ENCODE measurements around the gene CSK.

DNA sequence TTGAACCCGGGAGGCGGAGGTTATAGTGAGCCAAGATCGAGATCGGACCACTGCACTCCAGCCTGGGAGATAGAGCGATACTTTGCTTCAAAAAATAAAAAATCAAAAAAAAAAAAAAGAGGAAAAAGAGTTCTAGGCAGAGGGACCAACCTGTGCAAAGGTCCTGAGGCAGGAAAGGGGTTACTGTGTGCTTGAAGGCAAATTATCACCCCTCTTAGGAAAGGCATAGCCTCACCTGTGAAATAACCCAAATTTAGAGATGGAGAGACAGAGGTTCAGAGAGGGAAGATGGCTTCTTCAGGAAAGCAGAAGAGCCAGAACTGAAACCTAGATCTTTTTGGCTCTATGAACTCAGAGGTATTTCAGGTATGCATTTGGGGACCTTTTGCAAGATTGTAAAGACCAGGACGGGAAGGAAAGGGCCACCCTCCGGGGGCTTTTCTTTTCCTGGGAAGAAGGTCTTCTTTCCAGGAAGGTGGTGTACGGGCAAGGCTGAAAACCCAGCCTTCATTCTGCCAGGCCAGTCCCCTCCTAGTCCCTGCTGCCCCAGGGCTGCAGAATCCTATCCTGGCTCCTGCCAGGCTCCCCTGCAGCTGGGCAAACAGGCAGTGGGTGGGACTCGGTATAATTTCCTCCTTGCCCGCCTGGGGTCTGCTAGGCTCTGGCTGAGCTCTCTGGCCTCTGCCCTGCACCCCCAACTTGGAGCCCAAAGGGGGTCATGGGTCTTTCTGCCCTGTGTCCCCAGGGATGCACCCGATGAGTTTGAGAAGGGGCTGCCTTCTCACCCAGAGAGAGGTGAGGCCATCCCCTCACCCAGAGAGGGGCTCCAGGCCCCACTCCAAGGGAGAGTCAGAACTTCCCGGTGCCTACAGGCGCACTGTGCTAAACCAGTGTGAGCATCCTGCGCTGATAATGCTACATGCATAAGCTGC, 14.4 kb upstream of the CSK start:
- no peak for TF ChIP-seq EZH2 (IDR thresholded peaks at IDR 0.05; ENCODE audit: borderline replicate concordance, low read length)
- TF ChIP-seq, protein P1, sequence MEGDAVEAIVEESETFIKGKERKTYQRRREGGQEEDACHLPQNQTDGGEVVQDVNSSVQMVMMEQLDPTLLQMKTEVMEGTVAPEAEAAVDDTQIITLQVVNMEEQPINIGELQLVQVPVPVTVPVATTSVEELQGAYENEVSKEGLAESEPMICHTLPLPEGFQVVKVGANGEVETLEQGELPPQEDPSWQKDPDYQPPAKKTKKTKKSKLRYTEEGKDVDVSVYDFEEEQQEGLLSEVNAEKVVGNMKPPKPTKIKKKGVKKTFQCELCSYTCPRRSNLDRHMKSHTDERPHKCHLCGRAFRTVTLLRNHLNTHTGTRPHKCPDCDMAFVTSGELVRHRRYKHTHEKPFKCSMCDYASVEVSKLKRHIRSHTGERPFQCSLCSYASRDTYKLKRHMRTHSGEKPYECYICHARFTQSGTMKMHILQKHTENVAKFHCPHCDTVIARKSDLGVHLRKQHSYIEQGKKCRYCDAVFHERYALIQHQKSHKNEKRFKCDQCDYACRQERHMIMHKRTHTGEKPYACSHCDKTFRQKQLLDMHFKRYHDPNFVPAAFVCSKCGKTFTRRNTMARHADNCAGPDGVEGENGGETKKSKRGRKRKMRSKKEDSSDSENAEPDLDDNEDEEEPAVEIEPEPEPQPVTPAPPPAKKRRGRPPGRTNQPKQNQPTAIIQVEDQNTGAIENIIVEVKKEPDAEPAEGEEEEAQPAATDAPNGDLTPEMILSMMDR (conservative IDR thresholded peaks at IDR 0.05 in 1 of 2, IDR thresholded peaks at IDR 0.05 in 1 of 2; ENCODE audit: extremely low read depth in 1 of 2, insufficient read depth in 1 of 2, low read depth in 1 of 2, low read length in 2 of 2) = no peak

All from mammary epithelial cell (primary cell).